Mammary epithelial cell (primary cell): ENCODE data around the gene LAMB4.

Experiments used
- EZH2 ChIP-seq: IDR thresholded peaks from 2 replicates; pipeline ENCODE4 v1.6.1; 2012; ENCODE audit warnings: low read length, inconsistent platforms, borderline replicate concordance
- TF ChIP-seq, protein P1 (sequence below), 2 donors: IDR thresholded peaks in 1 of 2; conservative IDR thresholded peaks in 1 of 2; 2 replicates each; pipeline ENCODE4 v1.5.1; 2011 to 2012; ENCODE audit warnings: inconsistent platforms in 2 of 2, low read length in 2 of 2, mild to moderate bottlenecking in 2 of 2, control low read depth in 1 of 2, low read depth in 1 of 2; ENCODE audit not compliant: insufficient read depth in 1 of 2; ENCODE audit errors: extremely low read depth in 1 of 2

DNA sequence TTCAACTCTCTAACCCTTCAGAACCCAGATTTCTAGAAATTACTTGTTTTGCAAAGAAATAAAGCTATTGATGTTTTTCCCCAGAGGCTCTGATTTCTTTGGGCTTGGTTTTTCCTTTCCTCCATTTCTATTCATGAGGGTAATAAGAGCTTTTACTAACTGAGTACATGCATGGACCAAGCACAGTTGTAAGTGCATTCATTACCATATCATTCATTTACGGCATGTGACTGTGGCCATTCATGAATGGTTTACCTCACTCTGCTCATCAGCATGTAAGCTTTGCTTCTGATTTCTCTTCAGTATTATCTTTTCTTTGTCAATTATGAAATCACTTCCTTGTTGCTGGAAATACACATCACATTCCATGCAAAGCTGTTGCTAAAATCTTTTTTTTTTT, 42.4 kb downstream of the LAMB4 start:
- TF ChIP-seq EZH2 = no peak
- TF ChIP-seq, protein P1, sequence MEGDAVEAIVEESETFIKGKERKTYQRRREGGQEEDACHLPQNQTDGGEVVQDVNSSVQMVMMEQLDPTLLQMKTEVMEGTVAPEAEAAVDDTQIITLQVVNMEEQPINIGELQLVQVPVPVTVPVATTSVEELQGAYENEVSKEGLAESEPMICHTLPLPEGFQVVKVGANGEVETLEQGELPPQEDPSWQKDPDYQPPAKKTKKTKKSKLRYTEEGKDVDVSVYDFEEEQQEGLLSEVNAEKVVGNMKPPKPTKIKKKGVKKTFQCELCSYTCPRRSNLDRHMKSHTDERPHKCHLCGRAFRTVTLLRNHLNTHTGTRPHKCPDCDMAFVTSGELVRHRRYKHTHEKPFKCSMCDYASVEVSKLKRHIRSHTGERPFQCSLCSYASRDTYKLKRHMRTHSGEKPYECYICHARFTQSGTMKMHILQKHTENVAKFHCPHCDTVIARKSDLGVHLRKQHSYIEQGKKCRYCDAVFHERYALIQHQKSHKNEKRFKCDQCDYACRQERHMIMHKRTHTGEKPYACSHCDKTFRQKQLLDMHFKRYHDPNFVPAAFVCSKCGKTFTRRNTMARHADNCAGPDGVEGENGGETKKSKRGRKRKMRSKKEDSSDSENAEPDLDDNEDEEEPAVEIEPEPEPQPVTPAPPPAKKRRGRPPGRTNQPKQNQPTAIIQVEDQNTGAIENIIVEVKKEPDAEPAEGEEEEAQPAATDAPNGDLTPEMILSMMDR (conservative IDR thresholded peaks at IDR 0.05 in 1 of 2, IDR thresholded peaks at IDR 0.05 in 1 of 2; ENCODE audit: extremely low read depth in 1 of 2, insufficient read depth in 1 of 2, low read depth in 1 of 2, low read length in 2 of 2) = no peak
